ENCODE measurements around the gene NPPB. TPM values are rescaled to one million over a fixed set of nuclear protein-coding genes. Genes with fewer than 3 reads are reported as not detected.

NPPB gene
- total RNA-seq, 1 experiment from 2014 or later: not detected

DNA sequence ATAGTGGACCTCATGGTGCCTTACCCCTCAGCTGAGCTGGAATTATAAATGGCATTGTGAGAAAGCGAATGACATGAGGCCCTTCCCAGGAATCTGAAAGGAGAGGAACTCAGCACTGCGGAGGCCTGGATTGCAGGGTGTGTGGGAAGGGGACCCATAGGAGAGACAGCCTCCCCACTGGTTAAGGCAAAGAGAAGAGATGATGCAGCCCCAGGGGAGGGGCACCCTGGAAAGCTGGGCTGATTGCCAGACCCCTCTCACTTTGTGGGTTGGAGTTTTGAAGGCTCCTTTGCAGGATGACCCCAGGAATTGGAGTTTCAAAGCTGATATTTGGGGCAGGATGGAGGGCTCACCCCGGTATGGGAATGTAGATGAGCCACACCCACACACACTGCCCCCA, 2.0 kb downstream of the NPPB start:
- Mint-ChIP-seq H3K36me3 (ENCODE audit: insufficient read depth, unreplicated experiment) (no peaks in the 10 kb centered on the region), H3K27ac (ENCODE audit: low read depth, unreplicated experiment) (no peak overlapping the region), H3K27me3 (ENCODE audit: insufficient read depth, unreplicated experiment) (peaks cover 65% of the 10 kb centered on the region), H3K4me1 (ENCODE audit: insufficient read depth, unreplicated experiment) (no peaks in the 10 kb centered on the region), H3K4me3 (ENCODE audit: unreplicated experiment) (no peak overlapping the region), H3K9me3 (ENCODE audit: unreplicated experiment) (no peaks in the 10 kb centered on the region)
- DNase-seq (ENCODE audit: unreplicated experiment): no peak
- CTCF ChIA-PET: no interaction called here
- TF ChIP-seq, protein P1, sequence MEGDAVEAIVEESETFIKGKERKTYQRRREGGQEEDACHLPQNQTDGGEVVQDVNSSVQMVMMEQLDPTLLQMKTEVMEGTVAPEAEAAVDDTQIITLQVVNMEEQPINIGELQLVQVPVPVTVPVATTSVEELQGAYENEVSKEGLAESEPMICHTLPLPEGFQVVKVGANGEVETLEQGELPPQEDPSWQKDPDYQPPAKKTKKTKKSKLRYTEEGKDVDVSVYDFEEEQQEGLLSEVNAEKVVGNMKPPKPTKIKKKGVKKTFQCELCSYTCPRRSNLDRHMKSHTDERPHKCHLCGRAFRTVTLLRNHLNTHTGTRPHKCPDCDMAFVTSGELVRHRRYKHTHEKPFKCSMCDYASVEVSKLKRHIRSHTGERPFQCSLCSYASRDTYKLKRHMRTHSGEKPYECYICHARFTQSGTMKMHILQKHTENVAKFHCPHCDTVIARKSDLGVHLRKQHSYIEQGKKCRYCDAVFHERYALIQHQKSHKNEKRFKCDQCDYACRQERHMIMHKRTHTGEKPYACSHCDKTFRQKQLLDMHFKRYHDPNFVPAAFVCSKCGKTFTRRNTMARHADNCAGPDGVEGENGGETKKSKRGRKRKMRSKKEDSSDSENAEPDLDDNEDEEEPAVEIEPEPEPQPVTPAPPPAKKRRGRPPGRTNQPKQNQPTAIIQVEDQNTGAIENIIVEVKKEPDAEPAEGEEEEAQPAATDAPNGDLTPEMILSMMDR (IDR thresholded peaks at IDR 0.05; ENCODE audit: unreplicated experiment): no peak
- POLR2A ChIA-PET: no interaction called here
- BruUV-seq (replicated peaks): no TSS peak
- intact Hi-C loops (cut with micrococcal nuclease): no loop called here

DNA sequence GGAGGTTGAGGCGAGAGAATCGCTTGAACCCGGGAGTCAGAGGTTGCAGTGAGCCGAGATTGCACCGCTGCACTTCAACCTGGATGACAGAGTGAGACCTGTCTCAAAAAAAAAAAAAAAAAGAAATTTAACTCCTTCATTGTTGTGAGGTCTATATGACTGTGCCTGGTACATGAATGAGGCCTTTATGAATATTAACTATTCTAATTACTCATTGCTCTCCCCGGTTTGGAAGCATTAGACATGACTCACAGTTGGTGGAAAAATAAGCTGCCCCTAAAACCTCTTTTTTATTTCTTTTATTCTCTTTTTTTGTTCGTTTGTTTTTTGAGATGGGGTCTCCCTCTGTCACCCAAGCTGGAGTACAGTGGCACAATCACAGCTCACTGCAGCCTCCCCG, 3.3 kb downstream of the NPPB start:
- no TSS peak for BruUV-seq (replicated peaks)
- Mint-ChIP-seq H3K4me3 (ENCODE audit: unreplicated experiment) (no peak overlapping the region), H3K9me3 (ENCODE audit: unreplicated experiment) (no peaks in the 10 kb centered on the region), H3K36me3 (ENCODE audit: insufficient read depth, unreplicated experiment) (no peaks in the 10 kb centered on the region), H3K27ac (ENCODE audit: low read depth, unreplicated experiment) (no peak overlapping the region), H3K4me1 (ENCODE audit: insufficient read depth, unreplicated experiment) (no peaks in the 10 kb centered on the region), H3K27me3 (ENCODE audit: insufficient read depth, unreplicated experiment) (peaks cover 61% of the 10 kb centered on the region)
- ChIA-PET POLR2A (interaction anchor here (1.9 kb wide), 1 partner anchor 52 kb away, joined by 6 read pairs; no protein-coding TSS in a partner anchor), CTCF (interaction anchor here (0.7 to 3.8 kb wide), 2 partner anchors 16 to 18 kb away, joined by 4 to 17 read pairs; no protein-coding TSS in a partner anchor)
- TF ChIP-seq, protein P1 (IDR thresholded peaks at IDR 0.05; ENCODE audit: unreplicated experiment): no peak
- DNase-seq (ENCODE audit: unreplicated experiment): no peak
- intact Hi-C loops (cut with micrococcal nuclease): no loop called here

DNA sequence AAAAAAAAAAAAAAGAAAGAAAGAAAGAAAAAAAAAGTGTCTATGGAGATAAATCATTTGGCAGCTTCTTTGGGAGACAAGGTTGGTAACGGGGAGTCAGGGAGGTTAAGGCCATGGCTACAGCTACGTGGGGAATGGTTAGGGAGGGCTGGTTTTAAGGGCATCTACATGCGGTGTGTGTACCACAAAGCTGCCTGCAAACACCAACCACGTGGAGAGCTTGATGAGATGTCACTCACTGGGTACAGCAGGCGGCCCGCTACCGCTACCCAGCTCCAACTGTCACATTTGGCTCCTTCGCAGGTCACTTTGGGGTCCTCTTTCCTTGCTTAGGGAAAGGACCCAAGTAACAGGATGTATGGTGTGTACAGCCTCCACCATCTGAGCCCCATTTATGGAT, 4.2 kb downstream of the NPPB start:
- Mint-ChIP-seq H3K36me3 (ENCODE audit: insufficient read depth, unreplicated experiment) (no peaks in the 10 kb centered on the region), H3K4me3 (ENCODE audit: unreplicated experiment) (no peak overlapping the region), H3K9me3 (ENCODE audit: unreplicated experiment) (no peaks in the 10 kb centered on the region), H3K4me1 (ENCODE audit: insufficient read depth, unreplicated experiment) (no peaks in the 10 kb centered on the region), H3K27me3 (ENCODE audit: insufficient read depth, unreplicated experiment) (peaks cover 52% of the 10 kb centered on the region), H3K27ac (ENCODE audit: low read depth, unreplicated experiment) (no peak overlapping the region)
- CTCF ChIA-PET: interaction anchor here (0.9 to 3.8 kb wide), 2 partner anchors 15 to 17 kb away, joined by 3 to 17 read pairs; no protein-coding TSS in a partner anchor
- TF ChIP-seq, protein P1 (IDR thresholded peaks at IDR 0.05; ENCODE audit: unreplicated experiment): no peak
- POLR2A ChIA-PET: interaction anchor here (1.0 to 1.9 kb wide), 2 partner anchors 49 to 53 kb away, joined by 5 to 6 read pairs; partner anchors contain the start of genes CLCN6 and MTHFR
- BruUV-seq (replicated peaks): no TSS peak
- DNase-seq (ENCODE audit: unreplicated experiment): no peak
- intact Hi-C loops (cut with micrococcal nuclease): no loop called here

DNA sequence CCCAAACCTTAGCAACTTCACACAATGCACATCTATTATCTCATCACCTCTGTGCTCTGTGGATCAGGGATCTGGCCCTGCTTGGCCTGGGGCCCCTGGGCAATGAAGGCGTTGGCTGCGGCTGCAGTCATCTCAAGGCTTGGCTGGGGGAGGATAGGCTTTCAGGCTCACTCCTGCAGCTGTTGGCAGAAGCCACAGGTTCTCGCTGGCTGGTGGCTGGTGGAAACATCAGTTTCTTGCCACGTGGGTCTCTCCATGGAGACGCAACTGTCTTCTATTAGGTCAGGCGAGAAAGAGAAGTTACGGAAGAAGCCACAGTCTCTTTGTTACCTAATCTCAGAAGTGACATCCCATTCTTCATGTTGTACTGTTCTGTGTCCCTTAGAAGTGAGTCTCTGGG, 7.6 kb downstream of the NPPB start:
- intact Hi-C loops (cut with micrococcal nuclease): no loop called here
- no peaks in the 10 kb centered on the region for H3K9me3 Mint-ChIP-seq (ENCODE audit: unreplicated experiment)
- POLR2A ChIA-PET: interaction anchor here (0.6 kb wide), 1 partner anchor 168 kb away, joined by 3 read pairs; the partner anchor contains the start of gene MIIP
- peaks cover 15% of the 10 kb centered on the region for H3K36me3 Mint-ChIP-seq (ENCODE audit: insufficient read depth, unreplicated experiment)
- no TSS peak for BruUV-seq (replicated peaks)
- H3K4me1 Mint-ChIP-seq (ENCODE audit: insufficient read depth, unreplicated experiment): no peaks in the 10 kb centered on the region
- CTCF ChIA-PET: interaction anchor here (0.7 kb wide), 1 partner anchor 14 kb away, joined by 3 read pairs; no protein-coding TSS in a partner anchor
- H3K27me3 Mint-ChIP-seq (ENCODE audit: insufficient read depth, unreplicated experiment): peaks cover 24% of the 10 kb centered on the region
- H3K27ac Mint-ChIP-seq (ENCODE audit: low read depth, unreplicated experiment): no peak overlapping the region
- DNase-seq (ENCODE audit: unreplicated experiment): no peak
- TF ChIP-seq, protein P1 (IDR thresholded peaks at IDR 0.05; ENCODE audit: unreplicated experiment): no peak
- H3K4me3 Mint-ChIP-seq (ENCODE audit: unreplicated experiment): no peak overlapping the region

Measured in MCF 10A (cell line).